K562 (cell line): ENCODE data around the gene GLIS1. TPM values are rescaled to one million over a fixed set of nuclear protein-coding genes. Genes with fewer than 3 reads are reported as not detected.

Source experiments
- ATAC-seq: fragments of 200-7000 bp; cut with Tn5 transposase; 3 replicates; pipeline ENCODE4 v1.9.1; 2020; ENCODE audit warnings: moderate library complexity
- BruUV-seq: library from RNA; stranded (reverse); fragments of 400-500 nt; replicated peaks from 2 replicates; lab custom pipeline; 2021; lab: Mats Ljungman, UMichigan
- CTCF ChIA-PET: fragments of 300-600 bp; formaldehyde crosslinking; extraction: SDS; loops from one replicate; lab custom pipeline; 2021; ENCODE audit warnings: low intra/inter-chr PET ratio; lab: Yijun Ruan, JAX
- POLR2A ChIA-PET: fragments of 300-600, 350-650 bp; sonication (Branson Sonifier 250); formaldehyde crosslinking; extraction: SDS; loops from one replicate; lab custom pipeline; 2021; ENCODE audit warnings: antibody characterized with exemption, inconsistent platforms; lab: Yijun Ruan, JAX
- DNase-seq, 4 experiments: peaks; one replicate each; pipeline versions ENCODE4 v3.0.0 to v3.0.0-alpha.2; 2011 to 2018; ENCODE audit warnings: low spot score in 3 of 4, mixed read lengths in 3 of 4; ENCODE audit errors: extremely low read depth in 1 of 4
- FAIRE-seq: peaks from 2 replicates; lab custom pipeline; 2011; peaks lifted over from hg19 to GRCh38; lab: Jason Lieb, UNC
- H2AFZ ChIP-seq: 2 replicates; pipeline ENCODE4 v1.6.0; 2011; ENCODE audit warnings: low read depth, low read length, control low read depth, inconsistent platforms
- H3K27ac ChIP-seq: fragments of 200-600 bp; 3 replicates; pipeline ENCODE4 v1.8.0; 2011; ENCODE audit warnings: low read depth, mild to moderate bottlenecking, control low read depth, inconsistent platforms, low read length, moderate library complexity, mixed read lengths; ENCODE audit errors: extremely low read depth
- H3K27me3 ChIP-seq, 2 experiments: fragments of 300-600 bp in 1 of 2; 2 replicates in 1 of 2; 3 replicates in 1 of 2; pipeline versions ENCODE4 v1.6.0 to v1.8.0; 2011; ENCODE audit warnings: inconsistent platforms in 2 of 2, low read length in 2 of 2, mild to moderate bottlenecking in 1 of 2, mixed read lengths in 1 of 2, moderate library complexity in 1 of 2; ENCODE audit not compliant: control insufficient read depth in 2 of 2, insufficient read depth in 2 of 2
- H3K36me3 ChIP-seq: fragments of 300-600 bp; 3 replicates; pipeline ENCODE4 v1.8.0; 2011; ENCODE audit warnings: mild to moderate bottlenecking, low read length, inconsistent platforms; ENCODE audit not compliant: control insufficient read depth, insufficient read depth
- H3K4me1 ChIP-seq, 2 experiments: fragments of 200-600 bp in 1 of 2; replicated peaks in 1 of 2; 2 replicates in 1 of 2; 3 replicates in 1 of 2; pipeline versions ENCODE4 v1.5.1 to v1.8.0; 2011; ENCODE audit warnings: inconsistent platforms in 2 of 2, low read length in 2 of 2, mild to moderate bottlenecking in 1 of 2, mixed read lengths in 1 of 2, moderate library complexity in 1 of 2; ENCODE audit not compliant: control insufficient read depth in 2 of 2, insufficient read depth in 2 of 2
- H3K4me2 ChIP-seq: 2 replicates; pipeline ENCODE4 v1.6.1; 2011; ENCODE audit warnings: low read length, control low read depth, inconsistent platforms, mixed read lengths; ENCODE audit not compliant: insufficient read depth
- H3K4me3 ChIP-seq: fragments of 200-600 bp; sonication (generic), shearing (Covaris generic); 2 replicates; pipeline ENCODE4 v1.5.1; 2016; ENCODE audit warnings: control low read depth, inconsistent platforms
- H3K79me2 ChIP-seq: fragments of 200-600 bp; 3 replicates; pipeline ENCODE4 v1.8.0; 2011; ENCODE audit warnings: low read length, inconsistent platforms; ENCODE audit not compliant: control insufficient read depth, insufficient read depth
- H3K9ac ChIP-seq, 2 experiments: 2 replicates each; pipeline versions ENCODE4 v1.6.0 to v1.6.1; 2011; ENCODE audit warnings: low read depth in 2 of 2, low read length in 2 of 2, control low read depth in 1 of 2, inconsistent platforms in 1 of 2, mild to moderate bottlenecking in 1 of 2, mixed read lengths in 1 of 2; ENCODE audit not compliant: insufficient read depth in 1 of 2
- H3K9me1 ChIP-seq: one replicate; pipeline ENCODE4 v1.6.0; 2011; ENCODE audit warnings: inconsistent platforms, mild to moderate bottlenecking, low read length, moderate library complexity; ENCODE audit not compliant: control insufficient read depth, insufficient read depth
- H3K9me3 ChIP-seq: replicated peaks from 2 replicates; pipeline ENCODE4 v1.5.1; 2011; ENCODE audit warnings: low read depth, low read length, inconsistent platforms; ENCODE audit not compliant: control insufficient read depth, insufficient read depth
- H4K20me1 ChIP-seq: replicated peaks from 2 replicates; pipeline ENCODE4 v1.6.1; 2011; ENCODE audit warnings: low read length, inconsistent platforms, mixed read lengths; ENCODE audit not compliant: control insufficient read depth, insufficient read depth
- BMI1 ChIP-seq: fragments of 150-350 bp; IDR thresholded peaks from 2 replicates; pipeline ENCODE4 v1.6.1; 2014; ENCODE audit warnings: low read length
- CBX5 ChIP-seq: IDR thresholded peaks from 2 replicates; pipeline ENCODE4 v1.6.1; 2014; ENCODE audit warnings: low read depth, borderline replicate concordance
- DNMT1 ChIP-seq: fragments of 450-650 bp; IDR thresholded peaks from 2 replicates; pipeline ENCODE4 v1.6.1; 2016; ENCODE audit warnings: antibody characterized with exemption, mild to moderate bottlenecking
- ELF2 ChIP-seq: fragments of 250-450 bp; sonication (Bioruptor Pico); IDR thresholded peaks from 2 replicates; pipeline ENCODE4 v1.5.0; 2021; ENCODE audit warnings: mild to moderate bottlenecking
- MBD2 ChIP-seq: sonication (generic); IDR thresholded peaks from 2 replicates; pipeline ENCODE4 v1.6.1; 2016; ENCODE audit warnings: low read depth, borderline replicate concordance
- PRMT5 ChIP-seq: sonication (generic); formaldehyde crosslinking; IDR thresholded peaks from 2 replicates; pipeline ENCODE4 v1.5.0; 2020; ENCODE audit warnings: missing genetic modification reagents
- RBM25 ChIP-seq: fragments of 200-400 bp; formaldehyde crosslinking; IDR thresholded peaks from 2 replicates; pipeline ENCODE4 v1.6.1; 2018; ENCODE audit warnings: low read length, low read depth, moderate library complexity; ENCODE audit not compliant: severe bottlenecking
- ZFP36 ChIP-seq: fragments of 150-350 bp; IDR thresholded peaks from 2 replicates; pipeline ENCODE4 v1.6.1; 2018; ENCODE audit warnings: low read length, low read depth; ENCODE audit not compliant: partially characterized antibody
- ZKSCAN8 ChIP-seq: fragments of 200-800 bp; sonication (Bioruptor generic); IDR thresholded peaks from 2 replicates; pipeline ENCODE4 v1.6.1; 2016; ENCODE audit warnings: missing genetic modification characterization, missing compliant biosample characterization
- ZNF324 ChIP-seq: fragments of 250-450 bp; sonication (Bioruptor Pico); IDR thresholded peaks from 2 replicates; pipeline ENCODE4 v1.4.0; 2020; ENCODE audit warnings: mild to moderate bottlenecking
- ZNF77 ChIP-seq: fragments of 250-450 bp; sonication (Bioruptor Pico); IDR thresholded peaks from 2 replicates; pipeline ENCODE4 v1.5.0; 2020
- WGBS: fragments of 100-300 bp; shearing (Covaris generic); methylation state at CpG from one replicate; pipeline ENCODE4 v1.1.6; 2016; ENCODE audit warnings: low coverage, mixed read lengths; ENCODE audit not compliant: insufficient coverage; ENCODE audit errors: missing lambda C conversion rate; 5-methylcytosine and 5-hydroxymethylcytosine counted together
- in situ Hi-C: fragments of 300-500 bp; cut with MboI; formaldehyde crosslinking; loops from 4 replicates; pipeline ENCODE4 v1.15.0; 2018; ENCODE audit warnings: inconsistent platforms, mixed read lengths
- intact Hi-C: fragments of 100-400 bp; cut with micrococcal nuclease; formaldehyde crosslinking; loops from 2 replicates; pipeline ENCODE4 v1.14.2; 2022
- polyA plus RNA-seq, 8 experiments: library from polyadenylated mRNA; depleted of rRNA in 4 of 8; stranded (reverse) in 5 of 8; unstranded in 3 of 8; fragments of >200 nt; fragmentation: Nextera tagmentation in 2 of 8; fragmentation: Illumina TruSeq in 1 of 8; extraction: Ambion mirVana in 2 of 8; extraction: Trizol in 1 of 8; gene quantifications; 2 replicates each; pipeline versions ENCODE4 v1.2.1 to v1.2.3, GENCODE V29; 2011 to 2014; ENCODE audit warnings: inconsistent platforms in 1 of 8, missing spikeins in 1 of 8
- total RNA-seq, 7 experiments: library from RNA; depleted of rRNA in 6 of 7; stranded (reverse); fragments of >200 nt in 6 of 7; fragmentation: Illumina TruSeq in 2 of 7; extraction: Trizol in 2 of 7; gene quantifications; 2 replicates each; pipeline versions ENCODE4 v1.2.1 to v1.2.3, GENCODE V29; 2011 to 2021; ENCODE audit warnings: low replicate concordance in 1 of 7
- TF ChIP-seq, protein P1 (sequence below): sonication (generic); formaldehyde crosslinking; IDR thresholded peaks from 2 replicates; pipeline ENCODE4 v1.8.0; 2022; ENCODE audit warnings: mild to moderate bottlenecking, low read depth, missing genetic modification reagents
- TF ChIP-seq, protein P2 (sequence below): IDR thresholded peaks from 2 replicates; pipeline ENCODE4 v1.6.1; 2016; ENCODE audit warnings: missing genetic modification characterization, missing compliant biosample characterization
- TF ChIP-seq, protein P3 (sequence below): fragments of 200-800 bp; sonication (Bioruptor generic); IDR thresholded peaks from 2 replicates; pipeline ENCODE4 v1.6.1; 2016; ENCODE audit warnings: missing genetic modification characterization, missing compliant biosample characterization
- TF ChIP-seq, protein P4 (sequence below): fragments of 250-450 bp; sonication (Bioruptor Pico); IDR thresholded peaks from 2 replicates; pipeline ENCODE4 v1.4.0; 2020; ENCODE audit warnings: mild to moderate bottlenecking

GLIS1 gene
- total and polyA plus RNA-seq, 9 of the 15 experiments (the other 6 are each of a cell fraction or from before 2014, with no cell fraction given), result not detected

DNA sequence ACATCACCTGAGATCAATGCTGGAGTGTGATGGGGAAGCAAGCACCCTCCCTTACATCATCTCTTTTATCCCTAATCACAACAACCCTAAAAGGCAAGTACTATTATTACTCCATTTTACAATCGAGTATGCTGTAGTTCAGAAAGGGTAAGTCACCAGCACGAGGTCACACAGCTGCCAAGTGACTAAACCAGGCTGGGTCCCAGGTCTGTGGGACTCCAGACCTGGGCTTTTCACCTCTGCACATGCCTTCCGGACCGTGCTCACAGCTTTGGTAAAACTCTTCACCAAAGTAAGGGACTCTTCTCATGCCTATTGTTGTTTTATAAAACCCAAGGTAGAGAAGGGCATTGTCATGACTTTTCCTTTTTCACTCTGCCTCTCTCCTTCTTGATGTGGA, 148.9 kb downstream of the GLIS1 start:
- Histone ChIP-seq H2AFZ (no peak overlapping the region), H3K79me2 (no peaks in the 10 kb centered on the region), H3K27ac (no peak overlapping the region), H3K4me1 (peaks cover 0 to 11% of the 10 kb centered on the region in 2 experiments; a peak in 2 of 5 replicates), H3K9ac (no peak overlapping the region), H3K27me3 (peaks cover 22 to 46% of the 10 kb centered on the region in 2 experiments; a peak in 4 of 5 replicates), H3K4me2 (no peak overlapping the region), H3K9me1 (no peaks in the 10 kb centered on the region), H3K4me3 (no peak overlapping the region), H3K36me3 (no peaks in the 10 kb centered on the region), H3K9me3 (no peaks in the 10 kb centered on the region), H4K20me1 (peaks cover 23% of the 10 kb centered on the region)
- 0% methylated on average over 4 of the region's 4 CpGs for WGBS
- ChIA-PET CTCF (no interaction called here), POLR2A (interaction anchor here (2.2 kb wide), 1 partner anchor 17 kb away, joined by 8 read pairs; no protein-coding TSS in a partner anchor)
- no TSS peak for BruUV-seq
- DNase-seq, result no peak
- intact Hi-C loops (no loop called here), in situ Hi-C loops (no loop called here)
- FAIRE-seq, result no peak
- ATAC-seq, result no peak
- TF ChIP-seq RBM25, result peak; percentile 54
- TF ChIP-seq ZNF324 (CRISPR knock-in tag), result no peak
- no peak for TF ChIP-seq CBX5
- TF ChIP-seq, protein P1, sequence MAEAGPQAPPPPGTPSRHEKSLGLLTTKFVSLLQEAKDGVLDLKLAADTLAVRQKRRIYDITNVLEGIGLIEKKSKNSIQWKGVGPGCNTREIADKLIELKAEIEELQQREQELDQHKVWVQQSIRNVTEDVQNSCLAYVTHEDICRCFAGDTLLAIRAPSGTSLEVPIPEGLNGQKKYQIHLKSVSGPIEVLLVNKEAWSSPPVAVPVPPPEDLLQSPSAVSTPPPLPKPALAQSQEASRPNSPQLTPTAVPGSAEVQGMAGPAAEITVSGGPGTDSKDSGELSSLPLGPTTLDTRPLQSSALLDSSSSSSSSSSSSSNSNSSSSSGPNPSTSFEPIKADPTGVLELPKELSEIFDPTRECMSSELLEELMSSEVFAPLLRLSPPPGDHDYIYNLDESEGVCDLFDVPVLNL, result no peak
- TF ChIP-seq, protein P2, sequence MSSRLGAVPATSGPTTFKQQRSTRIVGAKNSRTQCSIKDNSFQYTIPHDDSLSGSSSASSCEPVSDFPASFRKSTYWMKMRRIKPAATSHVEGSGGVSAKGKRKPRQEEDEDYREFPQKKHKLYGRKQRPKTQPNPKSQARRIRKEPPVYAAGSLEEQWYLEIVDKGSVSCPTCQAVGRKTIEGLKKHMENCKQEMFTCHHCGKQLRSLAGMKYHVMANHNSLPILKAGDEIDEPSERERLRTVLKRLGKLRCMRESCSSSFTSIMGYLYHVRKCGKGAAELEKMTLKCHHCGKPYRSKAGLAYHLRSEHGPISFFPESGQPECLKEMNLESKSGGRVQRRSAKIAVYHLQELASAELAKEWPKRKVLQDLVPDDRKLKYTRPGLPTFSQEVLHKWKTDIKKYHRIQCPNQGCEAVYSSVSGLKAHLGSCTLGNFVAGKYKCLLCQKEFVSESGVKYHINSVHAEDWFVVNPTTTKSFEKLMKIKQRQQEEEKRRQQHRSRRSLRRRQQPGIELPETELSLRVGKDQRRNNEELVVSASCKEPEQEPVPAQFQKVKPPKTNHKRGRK (tag), result no peak
- no peak for TF ChIP-seq PRMT5 (CRISPR knock-in tag)
- no peak for TF ChIP-seq ZNF77
- no peak for TF ChIP-seq MBD2
- no peak for TF ChIP-seq DNMT1
- TF ChIP-seq, protein P3, sequence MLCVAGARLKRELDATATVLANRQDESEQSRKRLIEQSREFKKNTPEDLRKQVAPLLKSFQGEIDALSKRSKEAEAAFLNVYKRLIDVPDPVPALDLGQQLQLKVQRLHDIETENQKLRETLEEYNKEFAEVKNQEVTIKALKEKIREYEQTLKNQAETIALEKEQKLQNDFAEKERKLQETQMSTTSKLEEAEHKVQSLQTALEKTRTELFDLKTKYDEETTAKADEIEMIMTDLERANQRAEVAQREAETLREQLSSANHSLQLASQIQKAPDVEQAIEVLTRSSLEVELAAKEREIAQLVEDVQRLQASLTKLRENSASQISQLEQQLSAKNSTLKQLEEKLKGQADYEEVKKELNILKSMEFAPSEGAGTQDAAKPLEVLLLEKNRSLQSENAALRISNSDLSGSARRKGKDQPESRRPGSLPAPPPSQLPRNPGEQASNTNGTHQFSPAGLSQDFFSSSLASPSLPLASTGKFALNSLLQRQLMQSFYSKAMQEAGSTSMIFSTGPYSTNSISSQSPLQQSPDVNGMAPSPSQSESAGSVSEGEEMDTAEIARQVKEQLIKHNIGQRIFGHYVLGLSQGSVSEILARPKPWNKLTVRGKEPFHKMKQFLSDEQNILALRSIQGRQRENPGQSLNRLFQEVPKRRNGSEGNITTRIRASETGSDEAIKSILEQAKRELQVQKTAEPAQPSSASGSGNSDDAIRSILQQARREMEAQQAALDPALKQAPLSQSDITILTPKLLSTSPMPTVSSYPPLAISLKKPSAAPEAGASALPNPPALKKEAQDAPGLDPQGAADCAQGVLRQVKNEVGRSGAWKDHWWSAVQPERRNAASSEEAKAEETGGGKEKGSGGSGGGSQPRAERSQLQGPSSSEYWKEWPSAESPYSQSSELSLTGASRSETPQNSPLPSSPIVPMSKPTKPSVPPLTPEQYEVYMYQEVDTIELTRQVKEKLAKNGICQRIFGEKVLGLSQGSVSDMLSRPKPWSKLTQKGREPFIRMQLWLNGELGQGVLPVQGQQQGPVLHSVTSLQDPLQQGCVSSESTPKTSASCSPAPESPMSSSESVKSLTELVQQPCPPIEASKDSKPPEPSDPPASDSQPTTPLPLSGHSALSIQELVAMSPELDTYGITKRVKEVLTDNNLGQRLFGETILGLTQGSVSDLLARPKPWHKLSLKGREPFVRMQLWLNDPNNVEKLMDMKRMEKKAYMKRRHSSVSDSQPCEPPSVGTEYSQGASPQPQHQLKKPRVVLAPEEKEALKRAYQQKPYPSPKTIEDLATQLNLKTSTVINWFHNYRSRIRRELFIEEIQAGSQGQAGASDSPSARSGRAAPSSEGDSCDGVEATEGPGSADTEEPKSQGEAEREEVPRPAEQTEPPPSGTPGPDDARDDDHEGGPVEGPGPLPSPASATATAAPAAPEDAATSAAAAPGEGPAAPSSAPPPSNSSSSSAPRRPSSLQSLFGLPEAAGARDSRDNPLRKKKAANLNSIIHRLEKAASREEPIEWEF (CRISPR knock-in tag), result no peak
- TF ChIP-seq, protein P4, sequence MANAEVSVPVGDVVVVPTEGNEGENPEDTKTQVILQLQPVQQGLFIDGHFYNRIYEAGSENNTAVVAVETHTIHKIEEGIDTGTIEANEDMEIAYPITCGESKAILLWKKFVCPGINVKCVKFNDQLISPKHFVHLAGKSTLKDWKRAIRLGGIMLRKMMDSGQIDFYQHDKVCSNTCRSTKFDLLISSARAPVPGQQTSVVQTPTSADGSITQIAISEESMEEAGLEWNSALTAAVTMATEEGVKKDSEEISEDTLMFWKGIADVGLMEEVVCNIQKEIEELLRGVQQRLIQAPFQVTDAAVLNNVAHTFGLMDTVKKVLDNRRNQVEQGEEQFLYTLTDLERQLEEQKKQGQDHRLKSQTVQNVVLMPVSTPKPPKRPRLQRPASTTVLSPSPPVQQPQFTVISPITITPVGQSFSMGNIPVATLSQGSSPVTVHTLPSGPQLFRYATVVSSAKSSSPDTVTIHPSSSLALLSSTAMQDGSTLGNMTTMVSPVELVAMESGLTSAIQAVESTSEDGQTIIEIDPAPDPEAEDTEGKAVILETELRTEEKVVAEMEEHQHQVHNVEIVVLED (CRISPR knock-in tag), result no peak
- no peak for TF ChIP-seq ZKSCAN8 (CRISPR knock-in tag)
- TF ChIP-seq BMI1, result no peak
- TF ChIP-seq ELF2 (CRISPR knock-in tag), result no peak
- peak; percentile 23 for TF ChIP-seq ZFP36
